ENCODE data around the gene TP53INP2.
A peak's percentile ranks its signal among the peaks of the same experiment; 100 is the strongest.

TP53INP2 gene

GRCh38 chr20:34706302-34706875 lies 2.2 kb downstream of the TP53INP2 start:
- H3K27me3 ChIP-seq (ENCODE audit: insufficient read depth, insufficient read length) = peaks cover 31% of the 10 kb centered on the region
- TF ChIP-seq ZNF274 (IDR thresholded peaks at IDR 0.05; ENCODE audit: low read depth, low read length) = no peak
- no peak for TF ChIP-seq YY1 (IDR thresholded peaks at IDR 0.05; ENCODE audit: insufficient read depth, insufficient read length)
- TF ChIP-seq SUZ12 (IDR thresholded peaks at IDR 0.05; ENCODE audit: extremely low read depth, insufficient read depth, insufficient read length) = no peak
- H3K36me3 ChIP-seq (ENCODE audit: insufficient read depth, insufficient read length, low read length) = peaks cover 6% of the 10 kb centered on the region
- DNase-seq (ENCODE audit: low read depth, low spot score) = no peak
- H3K4me1 ChIP-seq (ENCODE audit: insufficient read depth, insufficient read length) = peaks cover 14% of the 10 kb centered on the region
- no peak overlapping the region for H3K4me3 ChIP-seq (ENCODE audit: insufficient read length, low read depth)
- no peak overlapping the region for H3K9ac ChIP-seq (ENCODE audit: insufficient read length, low read depth)
- no peaks in the 10 kb centered on the region for H3K9me3 ChIP-seq (ENCODE audit: insufficient read depth, low read length)

- TF ChIP-seq ZNF274 (IDR thresholded peaks at IDR 0.05; ENCODE audit: low read depth, low read length) (no peak), YY1 (IDR thresholded peaks at IDR 0.05; ENCODE audit: insufficient read depth, insufficient read length) (no peak), SUZ12 (IDR thresholded peaks at IDR 0.05; ENCODE audit: extremely low read depth, insufficient read depth, insufficient read length) (no peak)
- peaks cover 14% of the 10 kb centered on the region for H3K4me1 ChIP-seq (ENCODE audit: insufficient read depth, insufficient read length)
- H3K9ac ChIP-seq (ENCODE audit: insufficient read length, low read depth) = no peak overlapping the region
- DNase-seq (ENCODE audit: low read depth, low spot score) = no peak
- peaks cover 13% of the 10 kb centered on the region for H3K36me3 ChIP-seq (ENCODE audit: insufficient read depth, insufficient read length, low read length)
- H3K27me3 ChIP-seq (ENCODE audit: insufficient read depth, insufficient read length) = peaks cover 35% of the 10 kb centered on the region
- no peak overlapping the region for H3K4me3 ChIP-seq (ENCODE audit: insufficient read length, low read depth)
- no peaks in the 10 kb centered on the region for H3K9me3 ChIP-seq (ENCODE audit: insufficient read depth, low read length)
These were observed 3.0 kb downstream of the TP53INP2 start for GRCh38 chr20:34706912-34707784.

- peak overlapping the region; percentile 64 for H3K4me3 ChIP-seq (ENCODE audit: insufficient read length, low read depth)
- no peaks in the 10 kb centered on the region for H3K9me3 ChIP-seq (ENCODE audit: insufficient read depth, low read length)
- peaks cover 20% of the 10 kb centered on the region for H3K36me3 ChIP-seq (ENCODE audit: insufficient read depth, insufficient read length, low read length)
- H3K27me3 ChIP-seq (ENCODE audit: insufficient read depth, insufficient read length) = peaks cover 26% of the 10 kb centered on the region
- H3K9ac ChIP-seq (ENCODE audit: insufficient read length, low read depth) = peak overlapping the region; percentile 81
- H3K4me1 ChIP-seq (ENCODE audit: insufficient read depth, insufficient read length) = peaks cover 14% of the 10 kb centered on the region
- TF ChIP-seq YY1 (IDR thresholded peaks at IDR 0.05; ENCODE audit: insufficient read depth, insufficient read length) (no peak), ZNF274 (IDR thresholded peaks at IDR 0.05; ENCODE audit: low read depth, low read length) (no peak), SUZ12 (IDR thresholded peaks at IDR 0.05; ENCODE audit: extremely low read depth, insufficient read depth, insufficient read length) (no peak)
- DNase-seq (ENCODE audit: low read depth, low spot score) = peak; percentile 42
These were observed 4.5 kb downstream of the TP53INP2 start for GRCh38 chr20:34708621-34709043.

GRCh38 chr20:34709044-34709830 lies 5.1 kb downstream of the TP53INP2 start:
- DNase-seq (ENCODE audit: low read depth, low spot score) = peak; percentile 58
- Histone ChIP-seq H3K9ac (ENCODE audit: insufficient read length, low read depth) (peak overlapping the region; percentile 81), H3K36me3 (ENCODE audit: insufficient read depth, insufficient read length, low read length) (peaks cover 22% of the 10 kb centered on the region), H3K4me1 (ENCODE audit: insufficient read depth, insufficient read length) (peaks cover 14% of the 10 kb centered on the region), H3K9me3 (ENCODE audit: insufficient read depth, low read length) (no peaks in the 10 kb centered on the region), H3K4me3 (ENCODE audit: insufficient read length, low read depth) (peak overlapping the region; percentile 64), H3K27me3 (ENCODE audit: insufficient read depth, insufficient read length) (peaks cover 24% of the 10 kb centered on the region)
- no peak for TF ChIP-seq YY1 (IDR thresholded peaks at IDR 0.05; ENCODE audit: insufficient read depth, insufficient read length)

GRCh38 chr20:34709831-34710567 lies 5.9 kb downstream of the TP53INP2 start:
- TF ChIP-seq YY1 (IDR thresholded peaks at IDR 0.05; ENCODE audit: insufficient read depth, insufficient read length) (no peak), ZNF274 (IDR thresholded peaks at IDR 0.05; ENCODE audit: low read depth, low read length) (no peak), SUZ12 (IDR thresholded peaks at IDR 0.05; ENCODE audit: extremely low read depth, insufficient read depth, insufficient read length) (no peak)
- peaks cover 13% of the 10 kb centered on the region for H3K4me1 ChIP-seq (ENCODE audit: insufficient read depth, insufficient read length)
- H3K9me3 ChIP-seq (ENCODE audit: insufficient read depth, low read length) = no peaks in the 10 kb centered on the region
- H3K9ac ChIP-seq (ENCODE audit: insufficient read length, low read depth) = peak overlapping the region; percentile 81
- peaks cover 29% of the 10 kb centered on the region for H3K36me3 ChIP-seq (ENCODE audit: insufficient read depth, insufficient read length, low read length)
- H3K27me3 ChIP-seq (ENCODE audit: insufficient read depth, insufficient read length) = peaks cover 24% of the 10 kb centered on the region
- peak overlapping the region; percentile 64 for H3K4me3 ChIP-seq (ENCODE audit: insufficient read length, low read depth)
- peak; percentile 23 for DNase-seq (ENCODE audit: low read depth, low spot score)

GRCh38 chr20:34710568-34710839 lies 6.4 kb downstream of the TP53INP2 start:
- TF ChIP-seq YY1 (IDR thresholded peaks at IDR 0.05; ENCODE audit: insufficient read depth, insufficient read length) (no peak), SUZ12 (IDR thresholded peaks at IDR 0.05; ENCODE audit: extremely low read depth, insufficient read depth, insufficient read length) (no peak), ZNF274 (IDR thresholded peaks at IDR 0.05; ENCODE audit: low read depth, low read length) (no peak)
- Histone ChIP-seq H3K4me3 (ENCODE audit: insufficient read length, low read depth) (peak overlapping the region; percentile 64), H3K9me3 (ENCODE audit: insufficient read depth, low read length) (no peaks in the 10 kb centered on the region), H3K4me1 (ENCODE audit: insufficient read depth, insufficient read length) (peaks cover 12% of the 10 kb centered on the region), H3K36me3 (ENCODE audit: insufficient read depth, insufficient read length, low read length) (peaks cover 29% of the 10 kb centered on the region), H3K9ac (ENCODE audit: insufficient read length, low read depth) (peak overlapping the region; percentile 81), H3K27me3 (ENCODE audit: insufficient read depth, insufficient read length) (peaks cover 24% of the 10 kb centered on the region)
- no peak for DNase-seq (ENCODE audit: low read depth, low spot score)

All from NT2/D1 (cell line).